Measurements from ENCODE around the gene CASP8AP2. TPM values are rescaled to one million over a fixed set of nuclear protein-coding genes. Genes with fewer than 3 reads are reported as not detected.

CASP8AP2 gene
- total RNA-seq: 10.4 and 11.0 TPM in 2 replicates

GRCh38 chr6:89829472-89830169, at the start of gene CASP8AP2:
CASP8AP2 (plus strand) TSS chr6:89829880.

GRCh38 chr6:89819336-89820130, 10.1 kb upstream of the CASP8AP2 start, which contains the start of gene MDN1:
MDN1 (minus strand) TSS chr6:89819794; CDS start chr6:89819607, 187 bp downstream.

DNA sequence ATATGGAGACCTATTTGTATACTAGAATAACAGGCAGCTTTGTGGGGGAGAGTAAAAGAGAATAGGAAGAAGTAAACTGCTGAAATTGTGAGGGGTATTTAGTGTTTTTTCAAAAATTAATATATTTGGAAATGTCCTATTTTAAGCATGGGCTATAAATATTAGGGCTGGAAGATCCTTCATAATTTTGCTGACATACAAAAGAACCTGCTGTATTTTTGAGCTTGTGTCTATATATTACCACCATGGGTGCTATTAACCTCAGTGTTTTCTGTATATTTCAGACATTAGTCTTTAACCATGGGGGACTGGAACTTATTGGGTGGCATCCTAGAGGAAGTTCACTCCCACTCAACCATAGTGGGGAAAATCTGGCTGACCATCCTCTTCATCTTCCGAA, 64.5 kb downstream of the CASP8AP2 start, which contains the start of gene GJA10:
Gene GJA10 (plus strand): TSS at position 301 of the 400 bp plus-strand sequence. CDS start 0 bp downstream, at position 301.

Small RNA genes lying within 50 kb of the gene (small RNA-seq; reads per million reads assigned to genes)
- not detected for gene DNAJC19P6
- gene RF00019: not detected

Other genes with a start within 250 kb of the CASP8AP2 start
- gene LYRM2, start 191.1 kb upstream of the CASP8AP2 start, total RNA-seq: 14.0 and 18.1 TPM in 2 replicates
- gene MDN1, start 10.1 kb upstream of the CASP8AP2 start, total RNA-seq: 13.4 and 14.1 TPM in 2 replicates
- not detected in 2 replicates for gene GJA10, start 64.6 kb downstream of the CASP8AP2 start, total RNA-seq